CD4-positive, alpha-beta T cell treated with Interleukin-1 beta for 1 hour (primary cell): ENCODE results near the gene NHERF2.
A peak's percentile ranks its signal among the peaks of the same experiment; 100 is the strongest.

Experiments used
- DNase-seq, 2 donors: peaks; one replicate each; pipeline ENCODE4 v3.0.0-alpha.2; 2020 to 2022

NHERF2 gene

DNA sequence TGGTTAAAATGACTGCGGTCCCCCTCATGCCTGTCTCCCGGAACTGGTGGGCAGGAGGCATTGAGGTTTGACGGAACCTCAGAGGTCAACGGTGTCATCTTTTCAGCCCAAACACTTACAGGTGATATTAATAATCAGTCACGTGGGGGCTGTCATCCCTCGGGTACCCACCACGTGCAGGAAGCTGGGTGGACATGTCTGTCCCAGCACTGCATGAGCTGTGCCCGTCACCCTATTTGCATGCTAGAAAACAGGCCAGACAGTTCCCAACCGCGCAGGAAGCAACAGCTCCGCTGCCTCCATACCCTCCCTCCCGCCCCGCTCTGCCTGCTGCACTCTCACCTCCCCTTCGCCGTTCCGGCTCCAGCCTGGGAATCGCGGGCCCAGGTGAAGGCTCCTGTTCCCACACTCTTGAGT lies 35.6 kb upstream of the NHERF2 start:
- DNase-seq = peak; percentile 70 to 81

GRCh38 chr16:1991588-1991947 lies 35.1 kb upstream of the NHERF2 start:
- DNase-seq = no peak

- peak; percentile 97 to 98 for DNase-seq
Measured at GRCh38 chr16:1991948-1992703, 34.6 kb upstream of the NHERF2 start.

DNA sequence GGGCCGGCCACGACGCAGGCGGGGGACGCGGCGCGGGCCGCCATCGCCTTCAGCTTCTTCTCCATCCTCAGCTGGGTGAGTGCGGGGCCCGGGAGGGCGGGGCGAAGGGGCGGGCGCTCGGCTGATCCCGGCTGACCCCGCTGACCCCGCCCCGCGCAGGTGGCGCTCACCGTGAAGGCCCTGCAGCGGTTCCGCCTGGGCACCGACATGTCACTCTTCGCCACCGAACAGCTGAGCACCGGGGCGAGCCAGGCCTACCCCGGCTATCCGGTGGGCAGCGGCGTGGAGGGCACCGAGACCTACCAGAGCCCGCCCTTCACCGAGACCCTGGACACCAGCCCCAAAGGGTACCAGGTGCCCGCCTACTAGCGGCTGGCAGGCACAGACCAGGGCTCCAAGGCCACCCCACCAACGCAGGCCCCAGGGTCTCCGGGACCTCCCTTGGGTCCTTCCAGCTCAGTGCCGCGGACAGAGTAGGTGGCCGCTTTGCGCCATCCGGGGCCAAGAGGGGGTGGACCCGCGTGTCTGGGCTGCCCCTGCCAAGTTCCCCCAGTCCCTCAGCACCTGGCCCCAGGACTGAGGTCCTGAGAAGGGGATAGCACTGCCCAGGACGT lies 33.9 kb upstream of the NHERF2 start:
- DNase-seq = no peak

DNA sequence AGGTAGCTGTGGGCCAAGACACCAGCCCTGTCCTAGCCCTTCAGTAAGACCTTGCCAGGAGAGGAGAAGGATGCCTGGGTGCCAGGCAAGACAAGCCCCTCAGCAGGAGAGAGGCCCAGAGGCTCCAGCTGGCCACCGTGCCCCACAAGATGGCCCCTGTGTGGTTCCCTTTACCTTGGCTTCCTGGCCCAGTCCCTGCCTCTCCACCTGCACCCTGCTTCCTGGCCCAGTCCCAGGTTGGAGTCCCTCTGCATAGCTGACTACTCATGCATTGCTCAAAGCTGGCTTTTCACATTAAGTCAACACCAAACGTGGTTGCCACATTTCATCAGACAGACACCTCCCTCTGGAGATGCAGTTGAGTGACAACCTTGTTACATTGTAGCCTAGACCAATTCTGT lies 33.0 kb upstream of the NHERF2 start:
- DNase-seq = no peak

- DNase-seq = no peak
Measured at GRCh38 chr16:1997494-1998359, 29.0 kb upstream of the NHERF2 start.

GRCh38 chr16:1998360-1998835 lies 28.3 kb upstream of the NHERF2 start:
- DNase-seq = no peak

DNA sequence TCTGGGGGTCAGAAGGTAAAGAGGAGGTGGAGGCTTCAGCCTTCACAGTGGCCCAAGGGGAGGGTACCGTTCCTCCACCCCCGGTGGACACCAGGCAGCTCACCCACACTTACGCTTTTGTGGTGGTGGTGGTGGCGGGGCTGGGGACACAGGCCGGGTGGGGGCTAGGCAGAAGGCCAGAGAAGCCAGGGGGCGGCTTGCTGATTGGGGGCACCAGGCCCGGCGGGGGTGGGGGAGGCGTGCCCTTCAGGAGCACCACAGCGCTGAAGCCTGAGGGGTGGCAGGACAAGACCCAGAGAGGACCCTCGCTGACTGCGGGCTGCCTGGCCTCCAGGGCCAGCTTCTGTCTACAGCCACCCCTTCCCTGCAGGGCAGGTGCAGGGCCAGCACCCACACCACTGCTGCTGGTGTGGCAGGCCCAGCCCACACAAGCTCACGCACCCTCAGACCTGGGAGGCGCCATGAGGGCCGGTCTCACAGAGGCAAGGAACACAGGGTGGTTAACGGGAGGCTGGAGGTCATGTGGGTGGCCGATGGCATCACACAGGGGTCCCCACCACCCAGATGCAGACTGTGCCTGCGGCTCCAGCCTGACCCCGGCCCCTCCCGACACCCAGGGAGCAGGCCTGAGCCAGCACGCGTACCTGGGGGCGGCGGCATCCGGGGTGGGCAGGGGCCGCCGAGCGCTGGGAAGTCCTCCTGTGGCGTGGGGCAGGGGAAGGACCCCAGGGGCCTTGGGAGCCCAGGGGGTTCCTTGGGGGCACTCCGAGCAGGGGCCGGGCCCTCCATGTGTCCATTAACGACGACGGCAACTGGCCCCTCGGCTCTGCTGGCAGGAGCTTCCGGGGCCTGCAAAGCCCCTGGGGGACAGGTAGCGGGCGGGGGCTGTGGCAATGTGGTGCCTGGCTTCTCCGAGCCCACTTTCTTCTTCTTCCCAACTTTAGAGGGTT lies 27.6 kb upstream of the NHERF2 start:
- DNase-seq = no peak

GRCh38 chr16:1999866-2000514 lies 26.7 kb upstream of the NHERF2 start:
- DNase-seq = no peak

- DNase-seq = no peak
Measured at GRCh38 chr16:2001035-2001434, 25.7 kb upstream of the NHERF2 start.

DNA sequence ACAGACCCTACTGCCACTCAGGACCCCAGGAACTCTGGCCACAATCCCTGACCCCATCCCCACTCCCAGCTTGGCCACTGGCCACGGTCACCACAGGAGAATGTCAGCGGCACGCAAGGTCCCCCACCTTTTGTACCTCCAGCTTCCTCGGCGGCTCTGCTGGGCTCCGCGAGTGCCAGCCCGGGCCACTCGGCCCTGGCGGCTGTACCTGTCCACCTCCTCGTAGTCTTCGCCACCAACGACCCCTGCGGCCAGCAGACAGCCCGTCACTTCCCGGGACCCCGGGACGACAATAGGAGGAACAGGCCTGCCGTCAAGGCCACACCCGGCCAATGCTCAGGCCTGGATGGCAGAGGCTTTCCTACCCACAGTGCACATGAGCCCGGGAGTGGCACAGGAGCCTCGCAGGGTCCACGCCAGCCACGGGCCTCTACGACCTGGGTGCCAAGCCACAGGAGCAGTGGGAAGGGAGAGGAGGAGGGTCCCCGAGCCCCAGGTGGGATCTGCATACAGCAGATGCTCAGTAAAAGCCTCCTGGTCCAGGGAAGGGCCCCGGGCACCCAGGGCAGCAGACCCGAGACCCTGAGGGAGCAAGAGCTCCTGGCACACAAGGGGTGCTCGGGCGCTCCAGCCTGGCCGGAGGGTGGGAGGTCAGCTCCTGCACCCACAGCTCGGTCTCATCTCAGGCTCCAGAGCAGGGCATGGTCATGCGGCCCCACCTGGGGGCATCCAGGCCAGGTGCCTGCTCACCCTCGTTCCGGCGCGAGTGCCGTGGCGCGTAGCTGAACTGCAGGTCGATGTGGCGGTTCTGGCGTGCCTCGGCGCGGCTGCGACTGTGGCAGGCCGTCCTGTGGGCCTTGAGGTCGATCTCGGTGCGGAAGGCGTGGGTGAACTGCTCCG lies 25.0 kb upstream of the NHERF2 start:
- no peak for DNase-seq

DNA sequence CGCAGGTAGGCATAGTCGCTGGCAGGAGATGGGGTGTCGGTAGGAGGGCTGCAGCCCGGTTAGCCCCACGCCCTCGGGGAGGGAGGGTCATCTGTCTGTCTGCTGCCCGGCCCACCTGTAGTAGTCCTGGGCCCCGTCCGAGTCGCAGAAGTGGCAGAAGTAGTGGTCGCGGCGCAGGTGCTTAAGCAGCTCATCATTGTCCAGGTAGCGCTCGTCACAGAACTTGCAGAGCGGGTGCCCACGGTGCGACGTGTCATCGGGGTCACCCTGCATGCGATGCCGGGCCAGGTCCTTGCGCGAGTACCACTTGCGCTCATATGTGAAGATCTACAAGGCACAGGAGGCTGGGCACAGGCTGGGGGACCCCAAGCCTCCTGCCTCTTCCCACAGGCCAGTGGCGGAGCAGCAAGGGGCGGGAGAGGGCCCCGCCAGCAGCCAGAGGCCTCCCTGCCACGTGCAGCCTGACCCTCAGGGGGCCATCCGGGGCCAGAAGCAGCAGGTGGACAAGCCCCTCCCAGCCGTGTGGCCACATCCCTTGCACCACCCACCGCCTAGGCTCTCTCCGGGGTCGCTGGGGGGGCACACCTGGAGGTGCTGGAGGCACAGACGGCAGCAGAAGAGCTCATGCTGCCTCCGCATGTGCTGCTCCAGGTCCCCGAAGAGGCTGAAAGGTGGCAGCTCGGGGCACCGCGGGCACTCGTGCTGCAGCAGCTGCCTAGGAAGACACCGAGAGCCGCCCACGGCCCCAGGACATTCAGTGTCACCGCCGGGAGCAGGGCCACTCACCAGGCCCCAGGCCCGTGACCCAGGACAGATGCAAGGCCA lies 24.1 kb upstream of the NHERF2 start:
- DNase-seq = no peak

GRCh38 chr16:2003231-2003826 lies 23.4 kb upstream of the NHERF2 start:
- DNase-seq = no peak

DNA sequence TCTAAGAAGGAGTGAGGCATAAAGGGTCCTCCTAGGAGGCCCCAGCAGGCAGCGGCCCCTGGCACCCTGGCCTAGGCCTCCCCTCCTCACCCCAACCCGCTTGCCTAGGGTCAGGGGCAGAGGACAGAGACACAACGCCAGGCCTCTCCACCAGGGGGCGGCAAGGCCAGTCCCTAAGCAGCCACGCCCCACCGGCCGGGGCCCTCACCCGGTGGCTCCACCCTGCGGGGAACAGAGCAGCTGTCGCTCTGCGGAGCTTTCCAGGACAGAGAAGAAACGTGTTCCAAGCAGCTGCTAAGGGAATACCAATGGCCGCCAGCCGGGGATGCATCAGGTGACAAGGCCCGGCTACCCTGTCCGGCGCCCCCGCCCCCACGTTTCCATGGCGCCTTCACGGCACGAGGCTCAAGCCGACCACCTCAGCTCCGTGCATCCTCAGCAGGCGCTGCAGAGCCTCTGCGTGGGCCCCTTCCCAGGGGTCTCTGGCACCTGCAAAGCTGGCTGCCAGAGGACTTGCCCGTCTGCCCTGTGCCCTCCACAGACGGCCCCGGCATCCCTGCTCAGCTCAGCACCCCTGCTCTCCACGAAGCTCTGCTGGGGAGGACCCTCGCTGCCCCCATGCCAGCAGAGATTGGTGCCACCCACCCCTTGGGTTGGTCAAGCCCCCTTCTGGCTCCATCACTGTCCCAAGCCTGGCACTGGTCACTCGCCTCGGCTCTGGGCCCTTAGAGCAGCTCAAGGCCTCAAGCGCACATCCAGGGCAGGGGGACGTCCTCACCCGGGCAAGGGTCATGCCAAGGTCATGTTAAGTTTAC lies 22.7 kb upstream of the NHERF2 start:
- DNase-seq = peak; percentile 87 to 88

- DNase-seq = no peak
Measured at GRCh38 chr16:2004795-2005517, 21.7 kb upstream of the NHERF2 start.

DNA sequence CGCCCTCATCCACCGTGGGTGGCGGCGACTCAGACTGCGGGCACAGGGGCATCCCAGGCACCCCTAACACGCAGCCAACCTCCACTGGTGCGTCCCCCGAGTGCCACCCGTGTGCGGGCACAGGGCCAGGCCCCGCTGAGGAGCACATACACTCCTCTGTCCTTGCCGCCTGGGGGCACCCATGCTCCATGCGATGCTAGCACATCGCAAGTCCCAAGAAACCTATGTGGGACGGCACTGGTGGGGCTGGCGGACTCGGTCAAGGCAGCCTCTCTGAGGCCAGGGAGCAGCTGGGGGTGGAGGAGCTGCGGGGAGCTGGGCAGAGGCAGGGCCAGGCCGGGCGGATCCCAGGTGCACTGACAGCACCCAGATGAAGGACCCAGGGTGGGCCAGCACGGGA lies 21.1 kb upstream of the NHERF2 start:
- no peak for DNase-seq

DNA sequence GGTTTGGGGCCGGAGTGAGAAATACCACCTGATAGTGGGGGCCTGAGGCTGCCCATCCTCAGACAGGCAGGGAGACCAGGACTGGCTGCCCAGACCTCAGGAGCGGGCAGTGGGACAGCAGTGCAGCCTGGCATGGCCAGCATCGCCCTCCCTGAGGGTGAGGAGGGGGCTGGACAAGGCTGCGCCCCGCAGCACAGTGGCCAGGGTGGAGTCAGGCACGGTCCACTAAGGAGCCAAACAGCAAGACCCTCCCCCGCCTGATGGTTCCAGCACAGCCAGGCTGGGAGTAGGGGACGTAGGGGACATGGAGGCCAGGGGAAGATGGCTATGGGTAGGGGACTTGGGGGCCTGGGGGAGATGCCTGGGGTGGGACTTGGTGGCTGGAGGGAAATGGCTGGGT lies 20.4 kb upstream of the NHERF2 start:
- DNase-seq = no peak
